GM12878 (cell line): Measurements from ENCODE around the gene TNFSF9. TPM values are rescaled to one million over a fixed set of nuclear protein-coding genes. Genes with fewer than 3 reads are reported as not detected.

Source experiments
- ATAC-seq: fragments of 200-7000 bp; cut with Tn5 transposase; 3 replicates; pipeline ENCODE4 v1.9.1; 2020; ENCODE audit warnings: mild to moderate bottlenecking, moderate library complexity
- BruUV-seq: library from RNA; stranded (reverse); fragments of 400-500 nt; replicated peaks from 2 replicates; lab custom pipeline; 2021; lab: Mats Ljungman, UMichigan
- CTCF ChIA-PET: fragments of 300-600 bp; sonication (Branson Sonifier 250); formaldehyde crosslinking; extraction: SDS; loops from one replicate; lab custom pipeline; 2021; ENCODE audit warnings: inconsistent platforms; lab: Yijun Ruan, JAX
- POLR2A ChIA-PET: fragments of 350-600 bp; formaldehyde crosslinking; extraction: SDS; loops from one replicate; lab custom pipeline; 2021; ENCODE audit warnings: inconsistent platforms; lab: Charles Lee
- RAD21 ChIA-PET: fragments of 300-600 bp; sonication (Branson Sonifier 250); formaldehyde crosslinking; loops from one replicate; lab custom pipeline; 2023; ENCODE audit warnings: antibody characterized with exemption; ENCODE audit not compliant: unreplicated experiment; lab: Charles Lee
- SMC1A ChIA-PET: fragments of 300-600 bp; sonication (Branson Sonifier 250); formaldehyde crosslinking; loops from one replicate; lab custom pipeline; 2023; ENCODE audit not compliant: unreplicated experiment, uncharacterized antibody; lab: Charles Lee
- DNase-seq: peaks from one replicate; pipeline ENCODE4 v3.0.0-alpha.2; 2011; ENCODE audit warnings: low read depth, low spot score
- FAIRE-seq: peaks from 3 replicates; lab custom pipeline; 2011; peaks lifted over from hg19 to GRCh38; lab: Jason Lieb, UNC
- H2AFZ ChIP-seq: 2 replicates; pipeline ENCODE4 v1.6.0; 2011; ENCODE audit warnings: low read depth, low read length, control low read depth; ENCODE audit not compliant: control insufficient read depth
- H3K27ac ChIP-seq: 2 replicates; pipeline ENCODE4 v1.5.1; 2011; ENCODE audit warnings: control low read depth; ENCODE audit not compliant: control insufficient read depth, insufficient read depth
- H3K27me3 ChIP-seq, 2 experiments: replicated peaks in 1 of 2; 2 replicates each; pipeline versions ENCODE4 v1.6.0 to v1.6.1; 2011; ENCODE audit warnings: low read length in 1 of 2; ENCODE audit not compliant: control insufficient read depth in 2 of 2, insufficient read depth in 2 of 2
- H3K36me3 ChIP-seq, 2 experiments: 2 replicates each; pipeline ENCODE4 v1.5.1; 2011; ENCODE audit warnings: low read length in 1 of 2; ENCODE audit not compliant: control insufficient read depth in 2 of 2, insufficient read depth in 2 of 2
- H3K4me1 ChIP-seq: 2 replicates; pipeline ENCODE4 v1.6.1; 2011; ENCODE audit warnings: mild to moderate bottlenecking, low read length, moderate library complexity, mixed read lengths; ENCODE audit not compliant: control insufficient read depth, insufficient read depth
- H3K4me2 ChIP-seq: 2 replicates; pipeline ENCODE4 v1.6.0; 2011; ENCODE audit warnings: control low read depth; ENCODE audit not compliant: control insufficient read depth, insufficient read depth
- H3K4me3 ChIP-seq: fragments of 200-600 bp; sonication (generic); 2 replicates; pipeline ENCODE4 v1.5.1; 2016
- H3K79me2 ChIP-seq: 2 replicates; pipeline ENCODE4 v1.6.0; 2011; ENCODE audit warnings: low read length; ENCODE audit not compliant: control insufficient read depth, insufficient read depth
- H3K9ac ChIP-seq: 2 replicates; pipeline ENCODE4 v1.8.0; 2011; ENCODE audit warnings: low read length, control low read depth, mixed read lengths; ENCODE audit not compliant: control insufficient read depth, insufficient read depth
- H3K9me3 ChIP-seq: replicated peaks from 3 replicates; pipeline ENCODE4 v1.5.1; 2011; ENCODE audit warnings: mild to moderate bottlenecking, low read length; ENCODE audit not compliant: control insufficient read depth, insufficient read depth
- H4K20me1 ChIP-seq: 2 replicates; pipeline ENCODE4 v1.6.0; 2011; ENCODE audit not compliant: control insufficient read depth, insufficient read depth
- BCLAF1 ChIP-seq: fragments of 450-650 bp; IDR thresholded peaks from 2 replicates; pipeline ENCODE4 v1.6.1; 2017; ENCODE audit warnings: antibody characterized with exemption, mild to moderate bottlenecking, moderate library complexity
- CBX3 ChIP-seq: fragments of 200-600 bp; sonication (generic); IDR thresholded peaks from 2 replicates; pipeline ENCODE4 v1.6.1; 2016; ENCODE audit warnings: low read depth, borderline replicate concordance
- ESRRA ChIP-seq: IDR thresholded peaks from 2 replicates; pipeline ENCODE4 v1.6.1; 2012; ENCODE audit warnings: mild to moderate bottlenecking, low read length, improper control_type of control experiment
- FOS ChIP-seq: IDR thresholded peaks from 3 replicates; pipeline ENCODE4 v1.6.1; 2011; ENCODE audit warnings: borderline replicate concordance; ENCODE audit not compliant: insufficient read length; ENCODE audit errors: extremely low read depth
- KAT2A ChIP-seq: conservative IDR thresholded peaks from 2 replicates; pipeline ENCODE4 v1.6.1; 2011; ENCODE audit warnings: low read depth, low read length; ENCODE audit not compliant: control insufficient read depth
- NR2C1 ChIP-seq: fragments of 450-650 bp; IDR thresholded peaks from 2 replicates; pipeline ENCODE4 v1.6.1; 2017; ENCODE audit warnings: antibody characterized with exemption, mild to moderate bottlenecking, moderate library complexity
- ZNF384 ChIP-seq: IDR thresholded peaks from 2 replicates; pipeline ENCODE4 v1.6.1; 2012; ENCODE audit warnings: low read depth, mild to moderate bottlenecking, low read length, improper control_type of control experiment, borderline replicate concordance
- WGBS: methylation state at CpG from one replicate; pipeline ENCODE4 v1.1.6; 2016; ENCODE audit warnings: low lambda C conversion rate; ENCODE audit not compliant: insufficient replicate concordance, insufficient coverage; ENCODE audit errors: missing lambda C conversion rate; 5-methylcytosine and 5-hydroxymethylcytosine counted together
- in situ Hi-C: fragments of 300-500 bp; cut with MboI; formaldehyde crosslinking; loops from 9 replicates; pipeline ENCODE4 v1.14.3; 2018; ENCODE audit warnings: mixed read lengths
- intact Hi-C: fragments of 100-400 bp; cut with micrococcal nuclease; formaldehyde crosslinking; loops from one replicate; pipeline ENCODE4 v1.14.2; 2022; ENCODE audit not compliant: unreplicated experiment
- polyA plus RNA-seq, 11 experiments: library from polyadenylated mRNA; depleted of rRNA in 4 of 11; unstranded in 6 of 11; stranded (reverse) in 5 of 11; fragments of >200 nt; fragmentation: Nextera tagmentation in 4 of 11; fragmentation: Illumina TruSeq in 1 of 11; extraction: Ambion mirVana in 4 of 11; extraction: Trizol in 1 of 11; gene quantifications; 1 replicate in 1 of 11; 2 replicates in 10 of 11; pipeline versions ENCODE4 v1.2.1 to v1.2.3, GENCODE V29; 2011 to 2016; ENCODE audit warnings: inconsistent platforms in 2 of 11, missing spikeins in 2 of 11, low read depth in 1 of 11
- total RNA-seq, 4 experiments: library from RNA; depleted of rRNA in 3 of 4; stranded (reverse); fragments of >200 nt in 3 of 4; fragmentation: Illumina TruSeq in 1 of 4; extraction: Trizol in 1 of 4; gene quantifications; 2 replicates each; pipeline versions ENCODE4 v1.2.1 to v1.2.3, GENCODE V29; 2013 to 2021

TNFSF9 gene
- total and polyA plus RNA-seq, 10 of the 15 experiments (the other 5 are each of a cell fraction or from before 2014, with no cell fraction given) = 6.2 to 75.3 (median 22.1) TPM

GRCh38 chr19:6494438-6495036 is 36.3 kb upstream of the TNFSF9 start:
- TF ChIP-seq CBX3 = no peak
- peak; percentile 45; the same call in 1 of the 2 replicates for TF ChIP-seq NR2C1
- ChIA-PET CTCF (interaction anchor here (0.6 kb wide), 2 partner anchors 313 to 506 kb away, joined by 3 to 4 read pairs; no protein-coding TSS in a partner anchor), RAD21 (no interaction called here), SMC1A (no interaction called here), POLR2A (no interaction called here)
- ATAC-seq (no peak), FAIRE-seq (no peak), DNase-seq (no peak)
- in situ Hi-C loops = no loop called here
- Histone ChIP-seq H3K27ac (no peak overlapping the region), H3K4me3 (no peak overlapping the region), H2AFZ (no peak overlapping the region), H3K9me3 (no peaks in the 10 kb centered on the region), H4K20me1 (no peaks in the 10 kb centered on the region), H3K9ac (no peak overlapping the region), H3K36me3 (no peaks in the 10 kb centered on the region), H3K79me2 (no peaks in the 10 kb centered on the region), H3K4me1 (no peaks in the 10 kb centered on the region), H3K27me3 (no peaks in the 10 kb centered on the region), H3K4me2 (no peak overlapping the region)
- intact Hi-C loops = no loop called here
- no TSS peak for BruUV-seq
- 62% methylated on average over 8 of the region's 8 CpGs for WGBS

- Histone ChIP-seq H3K27me3 (peaks cover 0 to 2% of the 10 kb centered on the region in 2 experiments; a peak in 3 of 4 replicates), H3K79me2 (no peaks in the 10 kb centered on the region), H3K4me2 (no peak overlapping the region), H3K4me3 (no peak overlapping the region), H3K27ac (no peak overlapping the region), H4K20me1 (no peaks in the 10 kb centered on the region), H3K9ac (no peak overlapping the region), H3K36me3 (no peaks in the 10 kb centered on the region), H2AFZ (no peak overlapping the region), H3K9me3 (no peaks in the 10 kb centered on the region), H3K4me1 (no peaks in the 10 kb centered on the region)
- ChIA-PET RAD21 (no interaction called here), CTCF (no interaction called here), POLR2A (no interaction called here), SMC1A (no interaction called here)
- intact Hi-C loops (no loop called here), in situ Hi-C loops (no loop called here)
- ATAC-seq (no peak), FAIRE-seq (no peak), DNase-seq (no peak)
- WGBS = 87% methylated on average over 19 of the region's 19 CpGs
- BruUV-seq = no TSS peak
- TF ChIP-seq ESRRA = no peak
- TF ChIP-seq ZNF384 = no peak
- no peak for TF ChIP-seq BCLAF1
- no peak for TF ChIP-seq FOS
- TF ChIP-seq KAT2A = no peak
Measured at GRCh38 chr19:6495947-6496346, 34.9 kb upstream of the TNFSF9 start.
